SK-N-SH treated with all-trans-retinoic acid at 6 μM for 48 hours (cell line): ENCODE data around the gene SLX4IP.

Experiments
- ARNTL ChIP-seq: fragments of 450-650 bp; formaldehyde crosslinking; IDR thresholded peaks from 2 replicates; pipeline ENCODE4 v1.5.0; 2020; ENCODE audit warnings: low read depth, mild to moderate bottlenecking, moderate library complexity, borderline replicate concordance
- BACH2 ChIP-seq: fragments of 250-450 bp; sonication (Bioruptor Pico); IDR thresholded peaks from 2 replicates; pipeline ENCODE4 v1.9.0; 2021; ENCODE audit warnings: mild to moderate bottlenecking, borderline replicate concordance
- CREB5 ChIP-seq: fragments of 250-450 bp; sonication (Bioruptor Pico); IDR thresholded peaks from 2 replicates; pipeline ENCODE4 v1.5.1; 2020; ENCODE audit warnings: low read depth, mild to moderate bottlenecking, moderate library complexity
- ESRRG ChIP-seq: fragments of 250-450 bp; sonication (Bioruptor Pico); IDR thresholded peaks from 2 replicates; pipeline ENCODE4 v1.6.1; 2021; ENCODE audit warnings: mild to moderate bottlenecking
- OSR1 ChIP-seq: fragments of 250-450 bp; sonication (Bioruptor Pico); IDR thresholded peaks from 2 replicates; pipeline ENCODE4 v1.8.0; 2022; ENCODE audit warnings: moderate library complexity, mild to moderate bottlenecking, inconsistent platforms
- RARB ChIP-seq: fragments of 250-450 bp; sonication (Bioruptor Pico); IDR thresholded peaks from 2 replicates; pipeline ENCODE4 v1.8.0; 2021; ENCODE audit warnings: mild to moderate bottlenecking, moderate library complexity
- ZFP3 ChIP-seq: fragments of 250-450 bp; sonication (Bioruptor Pico); IDR thresholded peaks from 2 replicates; pipeline ENCODE4 v1.5.0; 2020; ENCODE audit warnings: mild to moderate bottlenecking, moderate library complexity
- ZFP30 ChIP-seq: fragments of 450-650 bp; formaldehyde crosslinking; IDR thresholded peaks from 2 replicates; pipeline ENCODE4 v1.5.0; 2022; ENCODE audit warnings: mild to moderate bottlenecking, moderate library complexity
- ZNF70 ChIP-seq: fragments of 450-650 bp; formaldehyde crosslinking; IDR thresholded peaks from 2 replicates; pipeline ENCODE4 v1.5.0; 2020; ENCODE audit warnings: mild to moderate bottlenecking, moderate library complexity
- ZNF8 ChIP-seq: fragments of 450-650 bp; formaldehyde crosslinking; IDR thresholded peaks from 2 replicates; pipeline ENCODE4 v1.5.0; 2020; ENCODE audit warnings: mild to moderate bottlenecking, moderate library complexity
- TF ChIP-seq, protein P1 (sequence below): fragments of 250-450 bp; sonication (Bioruptor Pico); IDR thresholded peaks from 2 replicates; pipeline ENCODE4 v1.8.0; 2020; ENCODE audit warnings: mild to moderate bottlenecking, moderate library complexity, borderline replicate concordance
- TF ChIP-seq, protein P2 (sequence below): fragments of 250-450 bp; sonication (Bioruptor Pico); IDR thresholded peaks from 2 replicates; pipeline ENCODE4 v1.5.1; 2021; ENCODE audit warnings: mild to moderate bottlenecking, moderate library complexity

DNA sequence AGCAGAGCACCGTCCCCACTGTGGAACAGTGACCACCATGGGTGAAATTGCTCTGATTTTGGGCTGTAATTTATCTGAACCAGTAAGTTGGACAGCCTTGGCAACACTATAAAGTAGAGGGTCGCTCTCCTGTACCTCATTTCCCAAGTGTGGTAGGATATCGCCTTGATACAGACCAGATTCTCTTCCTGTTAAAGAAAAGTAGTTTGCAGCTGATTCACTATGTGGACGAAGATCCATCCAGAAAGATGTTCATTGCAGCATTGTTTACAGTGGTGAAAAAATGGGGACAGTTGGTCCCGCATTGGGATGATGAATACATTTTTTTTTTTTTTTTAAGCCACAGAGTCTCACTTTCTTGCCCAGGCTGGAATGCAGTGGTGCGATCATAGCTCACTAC lies 74.3 kb downstream of the SLX4IP start:
- TF ChIP-seq ZFP30 (CRISPR knock-in tag) (no peak), ESRRG (CRISPR knock-in tag) (no peak), ARNTL (CRISPR knock-in tag) (no peak), ZNF70 (no peak), ZNF8 (CRISPR knock-in tag) (no peak), RARB (CRISPR knock-in tag) (no peak), CREB5 (no peak), ZFP3 (CRISPR knock-in tag) (no peak), BACH2 (CRISPR knock-in tag) (no peak), OSR1 (CRISPR knock-in tag) (no peak)
- TF ChIP-seq, protein P1, sequence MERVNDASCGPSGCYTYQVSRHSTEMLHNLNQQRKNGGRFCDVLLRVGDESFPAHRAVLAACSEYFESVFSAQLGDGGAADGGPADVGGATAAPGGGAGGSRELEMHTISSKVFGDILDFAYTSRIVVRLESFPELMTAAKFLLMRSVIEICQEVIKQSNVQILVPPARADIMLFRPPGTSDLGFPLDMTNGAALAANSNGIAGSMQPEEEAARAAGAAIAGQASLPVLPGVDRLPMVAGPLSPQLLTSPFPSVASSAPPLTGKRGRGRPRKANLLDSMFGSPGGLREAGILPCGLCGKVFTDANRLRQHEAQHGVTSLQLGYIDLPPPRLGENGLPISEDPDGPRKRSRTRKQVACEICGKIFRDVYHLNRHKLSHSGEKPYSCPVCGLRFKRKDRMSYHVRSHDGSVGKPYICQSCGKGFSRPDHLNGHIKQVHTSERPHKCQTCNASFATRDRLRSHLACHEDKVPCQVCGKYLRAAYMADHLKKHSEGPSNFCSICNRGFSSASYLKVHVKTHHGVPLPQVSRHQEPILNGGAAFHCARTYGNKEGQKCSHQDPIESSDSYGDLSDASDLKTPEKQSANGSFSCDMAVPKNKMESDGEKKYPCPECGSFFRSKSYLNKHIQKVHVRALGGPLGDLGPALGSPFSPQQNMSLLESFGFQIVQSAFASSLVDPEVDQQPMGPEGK (CRISPR knock-in tag), result no peak
- TF ChIP-seq, protein P2, sequence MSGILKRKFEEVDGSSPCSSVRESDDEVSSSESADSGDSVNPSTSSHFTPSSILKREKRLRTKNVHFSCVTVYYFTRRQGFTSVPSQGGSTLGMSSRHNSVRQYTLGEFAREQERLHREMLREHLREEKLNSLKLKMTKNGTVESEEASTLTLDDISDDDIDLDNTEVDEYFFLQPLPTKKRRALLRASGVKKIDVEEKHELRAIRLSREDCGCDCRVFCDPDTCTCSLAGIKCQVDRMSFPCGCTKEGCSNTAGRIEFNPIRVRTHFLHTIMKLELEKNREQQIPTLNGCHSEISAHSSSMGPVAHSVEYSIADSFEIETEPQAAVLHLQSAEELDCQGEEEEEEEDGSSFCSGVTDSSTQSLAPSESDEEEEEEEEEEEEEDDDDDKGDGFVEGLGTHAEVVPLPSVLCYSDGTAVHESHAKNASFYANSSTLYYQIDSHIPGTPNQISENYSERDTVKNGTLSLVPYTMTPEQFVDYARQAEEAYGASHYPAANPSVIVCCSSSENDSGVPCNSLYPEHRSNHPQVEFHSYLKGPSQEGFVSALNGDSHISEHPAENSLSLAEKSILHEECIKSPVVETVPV (CRISPR knock-in tag), result no peak
